Measurements from ENCODE around the gene ITGB1BP2. TPM values are rescaled to one million over a fixed set of nuclear protein-coding genes. Genes with fewer than 3 reads are reported as not detected.
"Not testable (repeated sequence)": the region's sequence is repeated elsewhere in the genome, so short reads cannot be mapped to it uniquely, and the experiment has no call there.

ITGB1BP2 gene
- total RNA-seq, 1 donor from 2014 or later, result 33.2 TPM

DNA sequence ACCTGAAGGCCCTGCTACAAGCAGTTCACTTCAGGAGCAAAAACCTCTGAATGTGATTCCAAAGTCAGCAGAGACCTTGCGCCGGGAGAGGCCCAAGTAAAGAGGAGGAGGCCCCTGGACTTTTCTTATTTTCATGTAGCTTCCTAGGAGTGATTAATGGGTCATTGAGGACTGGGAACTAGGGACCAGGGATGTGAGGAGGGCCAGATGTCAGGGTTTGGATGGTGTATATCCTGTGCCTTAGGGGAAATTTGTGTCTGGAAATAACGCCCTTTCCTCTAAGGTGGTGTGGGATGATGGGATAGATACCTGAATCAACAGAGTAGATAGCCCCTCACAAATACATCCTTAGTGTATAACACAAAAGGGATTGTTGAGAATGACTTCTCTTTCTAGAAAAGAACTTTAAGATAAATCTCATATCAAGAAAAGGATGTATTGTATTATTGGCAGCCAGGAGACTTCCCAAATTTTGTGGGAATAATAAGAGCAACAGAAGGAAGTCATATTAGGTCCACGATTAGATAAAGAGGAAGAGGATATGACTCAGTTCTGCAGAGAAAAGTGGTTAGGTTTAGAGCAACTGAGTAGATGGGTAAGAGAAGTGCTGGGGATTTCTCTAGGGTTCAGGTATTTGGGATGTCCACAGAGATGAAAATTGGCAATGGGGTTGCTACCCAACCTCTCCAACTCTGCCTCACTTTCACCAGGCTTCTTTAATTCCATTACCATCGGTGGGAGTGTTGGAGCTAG, 1.1 kb downstream of the ITGB1BP2 start:
- no peak for DNase-seq (ENCODE audit: low spot score)

DNA sequence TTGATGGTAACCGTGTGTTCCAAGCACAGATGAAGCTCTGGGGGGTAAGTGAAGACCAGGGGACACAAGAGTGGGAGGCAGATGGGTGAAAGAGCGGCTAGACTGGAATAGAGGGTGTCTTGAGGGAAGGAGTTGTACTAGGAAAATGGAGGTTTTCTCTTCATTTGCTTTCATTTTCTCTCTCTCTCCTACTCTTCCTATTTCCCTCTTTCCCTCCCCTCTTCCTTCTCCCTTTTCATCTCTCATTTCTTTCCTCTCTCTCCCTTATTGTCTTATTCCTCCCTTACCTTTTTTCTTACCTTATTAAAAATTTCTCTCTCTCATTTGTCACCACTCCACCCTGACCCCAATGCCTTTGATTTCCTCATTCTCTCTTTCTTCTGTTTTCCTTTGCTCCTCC, 3.0 kb downstream of the ITGB1BP2 start:
- DNase-seq (ENCODE audit: low spot score), result no peak

DNA sequence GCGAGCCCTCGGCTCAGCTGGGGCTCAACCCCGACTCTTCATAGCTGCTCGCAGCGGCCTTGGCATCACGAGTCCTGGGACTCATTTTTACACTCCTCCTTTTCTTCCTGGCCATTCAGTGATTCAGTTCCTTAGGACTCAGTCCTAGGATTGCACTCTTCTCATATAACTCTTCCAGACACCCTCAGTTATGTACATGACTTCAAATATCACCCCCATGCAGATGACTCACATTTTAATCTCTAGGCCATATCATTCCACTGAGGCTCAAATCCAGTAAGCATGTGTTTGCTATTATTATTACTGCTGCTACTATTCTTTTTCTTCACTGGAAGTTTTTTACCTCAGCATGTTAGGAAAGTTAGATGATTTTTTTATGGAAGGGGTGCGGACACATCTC, 14.4 kb downstream of the ITGB1BP2 start:
- peak; percentile 32 for DNase-seq (ENCODE audit: low spot score)

DNA sequence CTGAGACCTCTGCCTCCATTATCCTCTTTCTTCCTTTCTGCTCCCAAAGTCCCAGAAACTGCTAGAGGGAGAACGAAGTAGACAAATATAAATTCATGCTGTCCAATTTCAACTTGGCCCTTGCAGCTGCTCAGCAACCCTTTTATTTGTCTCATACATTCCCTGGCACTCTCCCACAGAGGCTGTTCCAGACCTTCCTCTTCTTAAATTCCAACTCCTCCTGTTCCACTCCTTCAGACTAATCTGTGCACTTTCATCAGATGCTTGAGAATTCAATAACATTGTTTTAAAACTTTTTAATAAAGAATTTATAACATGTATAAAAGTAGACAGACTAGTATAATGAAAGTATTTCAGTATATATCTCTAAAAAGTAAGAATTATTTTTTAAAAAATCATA, 15.4 kb downstream of the ITGB1BP2 start:
- not testable (repeated sequence) for DNase-seq (ENCODE audit: low spot score)

DNA sequence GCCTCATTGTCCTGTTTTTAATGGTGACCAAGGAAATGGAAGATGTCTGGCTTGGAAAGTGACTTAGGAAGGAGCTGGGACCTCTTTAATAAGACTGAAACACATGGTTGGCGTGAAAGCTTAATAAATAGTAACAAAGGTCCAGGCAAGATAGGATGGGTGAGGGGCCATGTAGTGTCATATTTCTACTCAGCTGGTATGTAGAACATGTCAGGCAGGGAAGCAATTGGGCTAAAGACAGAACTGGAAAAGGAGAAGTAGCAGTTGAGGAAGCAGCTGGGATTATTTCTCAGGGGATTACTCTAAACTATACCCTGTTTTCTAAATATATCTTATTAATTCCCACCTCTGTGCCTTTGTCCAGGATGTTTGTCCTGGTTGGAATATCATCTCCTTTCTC, 18.6 kb downstream of the ITGB1BP2 start:
- DNase-seq (ENCODE audit: low spot score), result no peak

DNA sequence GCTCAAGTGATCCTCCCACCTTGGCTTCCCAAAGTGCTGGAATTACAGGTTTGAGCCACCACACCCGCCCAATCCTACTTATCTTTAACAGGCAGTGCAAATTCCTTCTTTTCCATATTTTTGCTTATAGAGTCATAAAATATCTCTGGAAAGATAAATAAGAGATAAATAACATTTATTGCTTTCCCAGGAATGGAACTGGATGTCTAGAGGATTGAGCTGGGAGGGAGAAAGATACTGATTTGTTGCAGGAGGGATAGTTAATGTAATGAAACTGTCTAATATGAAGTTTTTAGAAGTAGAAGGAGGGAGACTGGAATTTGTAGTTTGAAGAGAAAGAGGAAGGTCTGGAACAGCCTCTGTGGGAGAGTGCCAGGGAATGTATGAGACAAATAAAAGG, 20.2 kb downstream of the ITGB1BP2 start:
- DNase-seq (ENCODE audit: low spot score), result peak; percentile 61

DNA sequence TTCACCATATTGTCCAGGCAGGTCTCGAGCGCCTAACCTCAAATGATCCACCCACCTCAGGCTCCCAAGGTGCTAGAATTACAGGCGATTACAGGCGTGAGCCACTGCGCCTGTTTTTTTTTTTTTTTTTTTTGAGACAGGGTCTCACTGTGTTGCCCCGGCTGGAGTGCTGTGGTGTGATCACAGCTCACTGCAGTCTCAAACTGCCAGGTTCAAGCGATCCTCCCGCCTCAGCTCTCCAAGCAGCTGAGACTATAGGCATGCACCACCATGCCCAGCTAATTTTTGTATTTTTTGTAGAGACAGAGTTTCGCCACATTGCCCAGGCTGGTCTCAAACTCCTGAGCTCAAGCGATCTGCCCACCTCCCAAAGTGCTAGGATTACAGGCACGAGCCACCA, 22.9 kb downstream of the ITGB1BP2 start:
- DNase-seq (ENCODE audit: low spot score), result not testable (repeated sequence)

DNA sequence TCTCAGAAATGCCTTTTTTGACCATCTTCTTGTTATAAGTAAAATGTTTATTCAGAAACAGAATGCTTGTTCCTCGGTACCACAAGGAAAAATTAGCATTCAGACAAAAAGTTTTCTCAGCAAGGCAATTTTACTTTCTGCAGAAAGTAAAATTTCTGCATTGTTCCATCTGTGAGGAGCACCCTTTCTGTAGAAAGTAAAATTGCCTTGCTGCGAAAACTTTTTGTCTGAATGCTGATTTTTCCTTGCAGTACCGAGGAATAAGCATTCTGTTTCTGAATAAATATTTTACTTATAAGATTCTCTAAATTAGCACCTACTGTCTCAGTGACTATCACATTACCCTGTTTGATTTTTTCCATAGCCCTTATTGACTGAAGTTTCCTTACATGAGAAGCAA, 24.8 kb downstream of the ITGB1BP2 start:
- DNase-seq (ENCODE audit: low spot score), result no peak

DNA sequence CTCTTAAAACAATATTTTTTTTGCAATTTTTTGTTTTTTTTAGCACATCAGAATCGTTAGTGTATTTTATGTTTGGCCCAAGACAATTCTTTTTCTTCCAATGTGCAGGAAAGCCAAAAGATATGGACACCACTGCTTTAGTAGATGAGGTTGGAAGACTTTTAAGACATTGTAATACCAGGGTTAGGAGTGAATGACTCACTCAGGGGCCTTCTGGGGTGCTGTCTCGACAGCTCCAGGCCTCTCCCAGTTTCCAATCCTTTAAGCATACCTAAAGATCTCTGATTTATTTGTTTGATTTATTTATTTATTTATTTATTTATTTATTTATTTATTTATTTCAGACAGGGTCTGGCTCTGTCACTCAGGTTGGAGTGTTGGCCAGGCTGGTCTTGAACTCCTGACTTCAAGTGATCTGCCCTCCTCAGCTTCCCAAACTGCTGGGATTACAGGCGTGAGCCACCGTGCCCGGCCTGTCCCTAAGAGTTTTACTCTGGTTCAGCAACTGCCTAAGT, 47.7 kb downstream of the ITGB1BP2 start:
- DNase-seq (ENCODE audit: low spot score), result peak; percentile 52

DNA sequence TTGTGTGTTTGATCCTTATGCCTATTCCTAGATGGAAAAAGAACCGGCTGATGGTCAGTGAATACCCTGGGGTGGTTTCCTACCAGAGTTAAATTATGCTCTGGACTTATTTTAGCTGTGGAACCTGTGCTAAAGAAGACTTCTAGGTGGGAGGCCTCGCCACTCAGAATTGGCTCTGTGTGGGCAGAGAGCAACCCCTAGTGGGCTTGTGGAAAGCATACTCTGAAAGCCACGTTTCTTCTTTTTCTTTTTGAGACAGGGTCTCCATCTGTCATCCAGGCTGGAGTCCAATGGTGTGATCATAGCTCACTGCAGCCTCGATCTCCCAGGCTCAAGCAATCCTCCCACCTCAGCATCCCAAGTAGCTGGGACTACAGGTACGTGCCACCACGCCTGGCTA, 48.3 kb downstream of the ITGB1BP2 start:
- DNase-seq (ENCODE audit: low spot score), result not testable (repeated sequence)

DNA sequence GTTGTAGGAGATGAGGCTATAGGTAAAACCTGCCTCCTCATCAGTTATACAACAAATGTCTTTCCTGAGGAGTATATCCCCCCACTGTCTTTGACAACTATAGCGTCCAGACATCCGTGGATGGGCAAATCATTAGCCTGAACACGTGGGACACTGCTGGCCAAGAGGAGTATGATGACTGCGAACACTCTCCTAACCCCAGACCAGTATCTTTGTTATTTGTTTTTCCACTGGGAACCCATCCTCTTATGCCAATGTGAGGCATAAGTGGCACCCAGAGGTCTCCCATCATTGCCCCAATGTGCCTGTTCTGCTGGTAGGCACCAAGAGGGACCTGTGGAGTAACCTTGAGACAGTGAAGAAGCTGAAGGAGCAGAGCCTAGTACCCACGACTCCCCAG, 50.9 kb downstream of the ITGB1BP2 start:
- not testable (repeated sequence) for DNase-seq (ENCODE audit: low spot score)

Other genes with a start within 250 kb of the ITGB1BP2 start
- 54.7 TPM for gene SNX12, start 233.4 kb upstream of the ITGB1BP2 start, total RNA-seq (ENCODE audit: insufficient read depth, low replicate concordance)
- 13.5 TPM for gene FOXO4, start 205.9 kb upstream of the ITGB1BP2 start, total RNA-seq (ENCODE audit: insufficient read depth, low replicate concordance)
- gene CXorf65, start 195.0 kb upstream of the ITGB1BP2 start, total RNA-seq (ENCODE audit: insufficient read depth, low replicate concordance), result not detected
- 0.96 TPM for gene IL2RG, start 190.2 kb upstream of the ITGB1BP2 start, total RNA-seq (ENCODE audit: insufficient read depth, low replicate concordance)
- 14.0 TPM for gene MED12, start 183.2 kb upstream of the ITGB1BP2 start, total RNA-seq (ENCODE audit: insufficient read depth, low replicate concordance)
- 6.7 TPM for gene NLGN3, start 156.9 kb upstream of the ITGB1BP2 start, total RNA-seq (ENCODE audit: insufficient read depth, low replicate concordance)
- gene GJB1, start 78.5 kb upstream of the ITGB1BP2 start, total RNA-seq (ENCODE audit: insufficient read depth, low replicate concordance), result not detected
- 14.2 TPM for gene ZMYM3, start 47.6 kb upstream of the ITGB1BP2 start, total RNA-seq (ENCODE audit: insufficient read depth, low replicate concordance)
- 245 TPM for gene NONO, start 18.1 kb upstream of the ITGB1BP2 start, total RNA-seq (ENCODE audit: insufficient read depth, low replicate concordance)
- gene TAF1, start 64.6 kb downstream of the ITGB1BP2 start, total RNA-seq (ENCODE audit: insufficient read depth, low replicate concordance), result 88.6 TPM
- 85.0 TPM for gene OGT, start 231.4 kb downstream of the ITGB1BP2 start, total RNA-seq (ENCODE audit: insufficient read depth, low replicate concordance)

Measured in umbilical cord (tissue), 2 donors.